Tibial artery (tissue), 4 donors: Measurements from ENCODE around the gene DNAJB8.

Experiments
- DNase-seq, 2 donors: peaks; one replicate each; pipeline ENCODE4 v3.0.0-alpha.2; 2019
- H3K27ac ChIP-seq, 2 donors: fragments of 200-600 bp; sonication (generic) in 1 of 2; 1 replicate in 1 of 2; 2 replicates in 1 of 2; pipeline ENCODE4 v1.5.1; 2018 to 2019; ENCODE audit warnings: mild to moderate bottlenecking in 1 of 2
- H3K27me3 ChIP-seq, 2 donors: fragments of 200-600 bp; sonication (generic) in 1 of 2; one replicate each; pipeline versions ENCODE4 v1.5.1 to v1.6.0; 2016 to 2019
- H3K36me3 ChIP-seq, 3 donors: fragments of 200-600 bp; sonication (generic) in 2 of 3; one replicate each; pipeline ENCODE4 v1.5.1; 2016 to 2019; ENCODE audit warnings: mild to moderate bottlenecking in 2 of 3
- H3K4me1 ChIP-seq, 4 donors: fragments of 200-600 bp; sonication (generic) in 2 of 4; 1 replicate in 3 of 4; 2 replicates in 1 of 4; pipeline ENCODE4 v1.5.1; 2016 to 2019
- H3K4me3 ChIP-seq, 2 donors: fragments of 200-600 bp; sonication (generic) in 1 of 2; 1 replicate in 1 of 2; 2 replicates in 1 of 2; pipeline ENCODE4 v1.5.1; 2018 to 2019; ENCODE audit warnings: mild to moderate bottlenecking in 2 of 2
- H3K9me3 ChIP-seq, 3 donors: fragments of 200-600 bp; sonication (generic) in 1 of 3; one replicate each; pipeline ENCODE4 v1.5.1; 2016 to 2019
- intact Hi-C: fragments of 100-400 bp; cut with DNase I; formaldehyde crosslinking; loops from one replicate; pipeline ENCODE4 v1.15.0; 2023; ENCODE audit warnings: low total_unique reads
- TF ChIP-seq, protein P1 (sequence below), 2 experiments: fragments of 200-600 bp in 1 of 2; fragments of 450-650 bp in 1 of 2; IDR thresholded peaks; one replicate each; pipeline ENCODE4 v1.5.1; 2017 to 2019; ENCODE audit warnings: antibody characterized with exemption in 2 of 2, mild to moderate bottlenecking in 1 of 2, moderate library complexity in 1 of 2

Gene DNAJB8

DNA sequence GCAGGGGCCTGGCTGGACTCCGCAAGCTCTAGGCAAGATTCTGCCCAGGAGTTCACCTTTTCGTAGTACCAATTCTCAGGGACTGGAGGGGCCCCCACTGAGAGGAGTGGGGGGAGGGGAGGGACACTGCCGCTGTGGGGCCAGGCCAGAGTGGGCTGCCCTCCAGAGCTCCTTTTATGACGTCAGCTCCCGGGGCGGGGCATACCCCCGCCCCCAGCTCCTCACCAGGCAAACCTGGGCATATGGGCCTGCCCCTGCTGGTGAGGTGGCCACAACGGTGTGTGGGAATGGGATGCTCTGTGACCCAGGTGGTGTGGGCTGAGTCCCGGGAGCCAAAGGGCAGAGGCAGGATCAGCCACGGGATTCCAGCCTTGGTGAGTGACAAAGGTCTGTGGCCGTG, 3.3 kb downstream of the DNAJB8 start:
- Histone ChIP-seq H3K4me1 (no peaks in the 10 kb centered on the region), H3K27me3 (peaks cover 0 to 24% of the 10 kb centered on the region in 2 donors), H3K36me3 (no peaks in the 10 kb centered on the region), H3K4me3 (no peak overlapping the region), H3K27ac (no peak overlapping the region), H3K9me3 (no peaks in the 10 kb centered on the region)
- TF ChIP-seq, protein P1, sequence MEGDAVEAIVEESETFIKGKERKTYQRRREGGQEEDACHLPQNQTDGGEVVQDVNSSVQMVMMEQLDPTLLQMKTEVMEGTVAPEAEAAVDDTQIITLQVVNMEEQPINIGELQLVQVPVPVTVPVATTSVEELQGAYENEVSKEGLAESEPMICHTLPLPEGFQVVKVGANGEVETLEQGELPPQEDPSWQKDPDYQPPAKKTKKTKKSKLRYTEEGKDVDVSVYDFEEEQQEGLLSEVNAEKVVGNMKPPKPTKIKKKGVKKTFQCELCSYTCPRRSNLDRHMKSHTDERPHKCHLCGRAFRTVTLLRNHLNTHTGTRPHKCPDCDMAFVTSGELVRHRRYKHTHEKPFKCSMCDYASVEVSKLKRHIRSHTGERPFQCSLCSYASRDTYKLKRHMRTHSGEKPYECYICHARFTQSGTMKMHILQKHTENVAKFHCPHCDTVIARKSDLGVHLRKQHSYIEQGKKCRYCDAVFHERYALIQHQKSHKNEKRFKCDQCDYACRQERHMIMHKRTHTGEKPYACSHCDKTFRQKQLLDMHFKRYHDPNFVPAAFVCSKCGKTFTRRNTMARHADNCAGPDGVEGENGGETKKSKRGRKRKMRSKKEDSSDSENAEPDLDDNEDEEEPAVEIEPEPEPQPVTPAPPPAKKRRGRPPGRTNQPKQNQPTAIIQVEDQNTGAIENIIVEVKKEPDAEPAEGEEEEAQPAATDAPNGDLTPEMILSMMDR (IDR thresholded peaks at IDR 0.05): no peak
- DNase-seq: no peak
- intact Hi-C loops: no loop called here

DNA sequence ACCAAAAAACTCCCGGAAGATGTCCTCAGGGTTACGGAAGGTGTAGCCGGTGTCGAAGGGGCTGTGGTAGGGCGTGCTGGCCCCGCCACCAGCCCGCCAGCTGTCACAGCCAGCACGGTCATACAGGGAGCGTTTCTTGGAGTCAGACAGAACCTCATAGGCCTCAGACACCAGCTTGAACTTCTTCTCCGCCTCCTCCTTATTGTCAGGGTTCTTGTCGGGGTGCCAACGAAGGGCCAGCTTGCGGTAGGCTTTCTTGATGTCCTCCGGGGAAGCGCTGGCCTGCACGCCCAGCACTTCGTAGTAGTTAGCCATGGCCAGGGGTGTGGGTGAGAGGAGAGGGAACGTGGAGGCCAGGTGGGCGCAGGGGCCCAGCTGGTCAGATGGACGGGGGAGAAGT, 3.8 kb downstream of the DNAJB8 start:
- Histone ChIP-seq H3K4me3 (no peak overlapping the region), H3K9me3 (no peaks in the 10 kb centered on the region), H3K4me1 (no peaks in the 10 kb centered on the region), H3K27ac (no peak overlapping the region), H3K27me3 (peaks cover 0 to 20% of the 10 kb centered on the region in 2 donors), H3K36me3 (no peaks in the 10 kb centered on the region)
- TF ChIP-seq, protein P1 (IDR thresholded peaks at IDR 0.05): no peak
- no peak for DNase-seq
- intact Hi-C loops: no loop called here

DNA sequence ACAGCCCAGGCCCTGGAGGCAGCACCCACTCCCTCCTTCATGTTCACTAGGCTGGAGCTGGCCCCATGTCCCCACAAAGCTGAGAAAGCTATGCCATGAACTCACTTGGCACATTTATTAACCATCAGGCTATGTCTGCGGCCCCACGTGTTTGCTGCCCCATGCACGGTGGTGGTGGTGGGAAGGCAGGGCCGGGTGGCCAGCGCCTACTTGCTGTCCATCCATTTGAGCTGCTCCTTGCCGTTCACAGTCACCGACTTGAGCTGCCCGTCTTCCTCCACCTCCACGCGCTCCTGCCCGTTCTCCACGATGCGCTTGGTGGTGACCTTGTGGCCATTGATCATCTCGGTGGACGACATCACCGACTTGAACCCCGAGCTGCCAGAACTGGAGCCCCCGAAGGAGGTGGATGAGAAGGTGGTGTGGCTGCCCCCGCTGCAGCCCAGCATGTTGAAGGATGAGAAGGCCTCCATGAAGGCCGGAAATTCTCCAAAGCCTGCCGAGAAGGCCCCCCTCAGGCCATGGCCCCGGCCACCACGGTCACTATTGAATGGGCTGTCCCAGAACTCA, 4.3 kb downstream of the DNAJB8 start:
- no peak overlapping the region for H3K27ac ChIP-seq
- TF ChIP-seq, protein P1 (IDR thresholded peaks at IDR 0.05): no peak
- peaks cover 0 to 16% of the 10 kb centered on the region in 2 donors for H3K27me3 ChIP-seq
- DNase-seq: no peak
- no peaks in the 10 kb centered on the region for H3K9me3 ChIP-seq
- no peak overlapping the region for H3K4me3 ChIP-seq
- intact Hi-C loops: no loop called here
- no peaks in the 10 kb centered on the region for H3K4me1 ChIP-seq
- H3K36me3 ChIP-seq: no peaks in the 10 kb centered on the region

DNA sequence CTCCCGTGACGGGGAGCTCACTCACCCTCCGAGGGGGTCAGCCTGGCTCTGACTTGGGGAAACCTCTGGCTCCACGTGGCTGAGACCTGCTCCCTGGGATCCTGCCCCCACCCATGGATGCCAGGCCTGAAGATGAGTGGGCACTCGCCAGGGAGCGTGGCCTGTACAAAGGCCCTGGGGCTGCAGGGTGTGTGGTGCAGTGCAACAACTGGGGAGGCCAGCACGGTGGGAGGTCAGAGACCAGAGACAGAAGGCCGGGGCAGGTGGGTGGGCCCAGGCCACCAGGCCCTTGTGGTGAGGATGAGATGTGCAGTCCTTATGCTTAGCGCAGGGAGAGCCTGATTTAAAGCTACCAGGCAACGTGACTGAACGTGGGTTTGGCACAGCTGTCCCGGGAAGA, 5.0 kb downstream of the DNAJB8 start:
- Histone ChIP-seq H3K4me3 (no peak overlapping the region), H3K9me3 (no peaks in the 10 kb centered on the region), H3K36me3 (no peaks in the 10 kb centered on the region), H3K27me3 (peaks cover 0 to 17% of the 10 kb centered on the region in 2 donors), H3K4me1 (no peaks in the 10 kb centered on the region), H3K27ac (no peak overlapping the region)
- intact Hi-C loops: no loop called here
- DNase-seq: no peak
- TF ChIP-seq, protein P1 (IDR thresholded peaks at IDR 0.05): no peak

DNA sequence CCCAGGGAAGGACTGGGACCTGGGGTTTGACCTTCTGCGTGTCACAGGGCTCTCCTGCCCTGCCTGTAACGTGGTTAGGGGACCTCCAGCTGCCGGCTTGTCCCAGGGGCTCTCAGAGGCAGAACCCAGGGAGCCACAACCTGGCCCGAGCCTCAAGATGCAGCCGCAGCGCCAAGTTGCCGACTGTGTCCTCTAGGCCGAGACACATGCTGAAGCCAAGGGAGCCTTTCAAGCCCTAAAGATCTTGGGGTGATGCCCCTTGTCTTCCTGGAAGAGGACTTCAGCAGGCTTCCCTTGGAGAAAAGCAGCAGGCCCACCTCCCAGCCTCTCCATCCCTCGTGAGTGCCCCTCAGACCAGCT, 7.2 kb downstream of the DNAJB8 start:
- Histone ChIP-seq H3K36me3 (no peaks in the 10 kb centered on the region), H3K4me1 (no peaks in the 10 kb centered on the region), H3K4me3 (no peak overlapping the region), H3K27me3 (peaks cover 0 to 32% of the 10 kb centered on the region in 2 donors), H3K27ac (no peak overlapping the region), H3K9me3 (no peaks in the 10 kb centered on the region)
- TF ChIP-seq, protein P1 (IDR thresholded peaks at IDR 0.05): no peak
- intact Hi-C loops: no loop called here
- no peak for DNase-seq
